ENCODE results near the gene SLC16A5. TPM values are rescaled to one million over a fixed set of nuclear protein-coding genes. Genes with fewer than 3 reads are reported as not detected.
"Not testable (repeated sequence)": the region's sequence is repeated elsewhere in the genome, so short reads cannot be mapped to it uniquely, and the experiment has no call there.

The SLC16A5 gene
- total RNA-seq, 1 experiment from 2014 or later: 70.2 TPM

DNA sequence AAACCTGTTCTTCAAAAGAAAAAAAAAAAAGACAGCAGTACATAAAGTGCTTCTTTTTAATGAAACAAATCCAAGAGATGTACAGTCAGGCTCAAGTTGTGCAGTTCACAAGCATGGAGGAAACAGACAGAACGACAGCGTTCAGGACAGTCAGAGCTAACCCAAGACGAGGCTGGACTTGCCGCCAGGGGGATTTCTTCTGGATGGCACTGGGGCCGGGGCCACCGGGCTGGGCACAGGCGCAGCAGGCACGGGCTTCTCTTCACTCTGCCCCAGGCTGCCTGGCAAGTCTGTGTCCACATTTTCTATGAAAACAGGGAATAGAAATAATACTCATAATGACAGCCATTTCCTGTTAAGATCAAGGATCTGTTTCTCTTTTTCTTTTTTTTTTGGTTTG lies 48.2 kb downstream of the SLC16A5 start:
- H2AFZ ChIP-seq: no peak overlapping the region
- H3F3A ChIP-seq (ENCODE audit: insufficient read depth, low read depth): peaks cover 84% of the 10 kb centered on the region
- no peaks in the 10 kb centered on the region for H3K9me2 ChIP-seq (ENCODE audit: insufficient read depth)
- DNase-seq: no peak
- H3K4me1 ChIP-seq (replicated peaks; ENCODE audit: insufficient read depth): peaks cover 15% of the 10 kb centered on the region; the same call in 1 of the 2 replicates
- H3K36me3 ChIP-seq (ENCODE audit: low read depth): peaks cover 16% of the 10 kb centered on the region
- intact Hi-C loops (cut with micrococcal nuclease; ENCODE audit: unreplicated experiment): loop anchor here (2.0 kb wide), 1 partner anchor 19 kb away; the partner anchor contains the start of gene JPT1
- ChIA-PET POLR2A (ENCODE audit: unreplicated experiment) (no interaction called here), CTCF (interaction anchor here (0.7 kb wide), 1 partner anchor 14 kb away, joined by 6 read pairs; no protein-coding TSS in a partner anchor)
- H3K9me3 ChIP-seq (ENCODE audit: insufficient read depth, low read depth): no peaks in the 10 kb centered on the region
- no peak overlapping the region for H3K4me2 ChIP-seq
- H3K27me3 ChIP-seq (ENCODE audit: insufficient read depth, low read depth): no peaks in the 10 kb centered on the region
- no TSS peak for BruUV-seq (replicated peaks)
- H3K79me2 ChIP-seq (ENCODE audit: low read depth): peaks cover 17% of the 10 kb centered on the region
- no peak for TF ChIP-seq EZH2 (IDR thresholded peaks at IDR 0.05; ENCODE audit: low read depth)
- TF ChIP-seq, protein P1, sequence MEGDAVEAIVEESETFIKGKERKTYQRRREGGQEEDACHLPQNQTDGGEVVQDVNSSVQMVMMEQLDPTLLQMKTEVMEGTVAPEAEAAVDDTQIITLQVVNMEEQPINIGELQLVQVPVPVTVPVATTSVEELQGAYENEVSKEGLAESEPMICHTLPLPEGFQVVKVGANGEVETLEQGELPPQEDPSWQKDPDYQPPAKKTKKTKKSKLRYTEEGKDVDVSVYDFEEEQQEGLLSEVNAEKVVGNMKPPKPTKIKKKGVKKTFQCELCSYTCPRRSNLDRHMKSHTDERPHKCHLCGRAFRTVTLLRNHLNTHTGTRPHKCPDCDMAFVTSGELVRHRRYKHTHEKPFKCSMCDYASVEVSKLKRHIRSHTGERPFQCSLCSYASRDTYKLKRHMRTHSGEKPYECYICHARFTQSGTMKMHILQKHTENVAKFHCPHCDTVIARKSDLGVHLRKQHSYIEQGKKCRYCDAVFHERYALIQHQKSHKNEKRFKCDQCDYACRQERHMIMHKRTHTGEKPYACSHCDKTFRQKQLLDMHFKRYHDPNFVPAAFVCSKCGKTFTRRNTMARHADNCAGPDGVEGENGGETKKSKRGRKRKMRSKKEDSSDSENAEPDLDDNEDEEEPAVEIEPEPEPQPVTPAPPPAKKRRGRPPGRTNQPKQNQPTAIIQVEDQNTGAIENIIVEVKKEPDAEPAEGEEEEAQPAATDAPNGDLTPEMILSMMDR (conservative IDR thresholded peaks at IDR 0.05): no peak
- no peaks in the 10 kb centered on the region for H4K20me1 ChIP-seq (ENCODE audit: insufficient read depth)
- 0 out of 2 replicates have a peak overlapping the region, but pooled peaks have one; percentile 18 for H3K27ac ChIP-seq
- H3K4me3 ChIP-seq: no peak overlapping the region

DNA sequence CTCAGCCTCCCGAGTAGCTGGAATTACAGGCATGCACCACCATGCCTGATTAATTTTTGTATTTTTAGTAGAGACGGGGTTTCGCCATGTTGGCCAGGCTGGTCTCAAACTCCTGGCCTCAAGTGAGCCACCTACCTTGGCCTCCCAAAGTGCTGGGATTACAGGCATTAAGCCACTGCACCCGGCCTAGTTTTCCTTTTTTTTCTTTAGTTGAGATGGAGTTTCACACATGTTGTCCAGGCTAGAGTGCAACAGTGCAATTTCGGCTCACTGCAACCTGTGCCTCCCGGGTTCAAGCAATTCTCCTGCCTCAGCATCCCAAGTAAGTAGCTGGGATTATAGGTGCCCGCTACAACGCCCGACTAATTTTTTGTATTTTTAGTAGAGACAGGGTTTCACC lies 50.0 kb downstream of the SLC16A5 start:
- H4K20me1 ChIP-seq (ENCODE audit: insufficient read depth); H3K79me2 ChIP-seq (ENCODE audit: low read depth); H3K27ac ChIP-seq; DNase-seq; BruUV-seq (replicated peaks); H3K4me2 ChIP-seq; H3K9me2 ChIP-seq (ENCODE audit: insufficient read depth); POLR2A ChIA-PET (ENCODE audit: unreplicated experiment); H3K4me3 ChIP-seq; H2AFZ ChIP-seq; H3K27me3 ChIP-seq (ENCODE audit: insufficient read depth, low read depth); H3K9me3 ChIP-seq (ENCODE audit: insufficient read depth, low read depth); intact Hi-C loops (cut with micrococcal nuclease; ENCODE audit: unreplicated experiment): not testable (repeated sequence)
- peaks cover 31% of the 10 kb centered on the region for H3K36me3 ChIP-seq (ENCODE audit: low read depth)
- CTCF ChIA-PET: interaction anchor here (0.6 kb wide), 2 partner anchors 11 to 876 kb away, joined by 3 to 4 read pairs; no protein-coding TSS in a partner anchor
- peaks cover 89% of the 10 kb centered on the region for H3F3A ChIP-seq (ENCODE audit: insufficient read depth, low read depth)
- peaks cover 14% of the 10 kb centered on the region; the same call in 1 of the 2 replicates for H3K4me1 ChIP-seq (replicated peaks; ENCODE audit: insufficient read depth)

DNA sequence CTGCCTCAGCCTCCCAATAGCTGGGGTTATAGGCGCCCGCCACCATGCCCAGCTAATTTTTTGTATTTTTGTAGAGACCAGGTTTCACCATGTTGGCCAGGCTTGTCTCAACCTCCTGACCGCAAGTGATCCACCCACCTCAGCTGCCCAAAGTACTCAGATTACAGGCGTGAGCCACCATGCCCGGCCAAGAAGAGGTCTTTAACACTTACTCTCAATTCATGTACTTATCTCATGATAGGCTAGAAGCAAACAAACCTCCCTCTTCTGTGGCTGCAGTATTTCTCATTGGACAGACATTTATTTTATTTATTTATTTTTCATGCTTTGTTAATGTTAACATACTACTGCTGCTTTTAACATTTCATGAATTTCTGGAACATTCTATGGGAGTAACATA lies 50.8 kb downstream of the SLC16A5 start:
- Histone ChIP-seq H3K79me2 (ENCODE audit: low read depth) (peaks cover 9% of the 10 kb centered on the region; the same call in 1 of the 2 replicates), H3F3A (ENCODE audit: insufficient read depth, low read depth) (peaks cover 90% of the 10 kb centered on the region), H3K4me3 (no peak overlapping the region), H3K9me2 (ENCODE audit: insufficient read depth) (no peaks in the 10 kb centered on the region), H2AFZ (no peak overlapping the region), H4K20me1 (ENCODE audit: insufficient read depth) (no peaks in the 10 kb centered on the region), H3K27ac (no peak overlapping the region), H3K4me2 (no peak overlapping the region), H3K36me3 (ENCODE audit: low read depth) (peaks cover 36% of the 10 kb centered on the region), H3K9me3 (ENCODE audit: insufficient read depth, low read depth) (no peaks in the 10 kb centered on the region), H3K4me1 (replicated peaks; ENCODE audit: insufficient read depth) (peaks cover 17% of the 10 kb centered on the region; the same call in 1 of the 2 replicates), H3K27me3 (ENCODE audit: insufficient read depth, low read depth) (no peaks in the 10 kb centered on the region)
- CTCF ChIA-PET: no interaction called here
- intact Hi-C loops (cut with micrococcal nuclease; ENCODE audit: unreplicated experiment): no loop called here
- BruUV-seq (replicated peaks): no TSS peak
- no peak for DNase-seq
- no peak for TF ChIP-seq EZH2 (IDR thresholded peaks at IDR 0.05; ENCODE audit: low read depth)
- TF ChIP-seq, protein P1 (conservative IDR thresholded peaks at IDR 0.05): no peak
- POLR2A ChIA-PET (ENCODE audit: unreplicated experiment): no interaction called here

Data from PC-9 (cell line).